ENCODE data around the gene SIRPB1. TPM values are rescaled to one million over a fixed set of nuclear protein-coding genes. Genes with fewer than 3 reads are reported as not detected.

Gene SIRPB1
- total and polyA plus RNA-seq, 10 of the 15 experiments (the other 5 are each of a cell fraction or from before 2014, with no cell fraction given), result 3.4 to 33.8 (median 14.1) TPM

- no peak for TF ChIP-seq BCL3 (IDR thresholded peaks at IDR 0.05; ENCODE audit: borderline replicate concordance, insufficient read depth, low read depth, low read length, poor library complexity, severe bottlenecking)
- no peak for TF ChIP-seq USF1 (IDR thresholded peaks at IDR 0.05; ENCODE audit: borderline replicate concordance, extremely low read length, insufficient read depth, low read depth, low read length)
- TF ChIP-seq CEBPB (IDR thresholded peaks at IDR 0.05; ENCODE audit: borderline replicate concordance in 1 of 2, low read depth in 2 of 2, low read length in 2 of 2), result no peak
- no peak for TF ChIP-seq NKRF (conservative IDR thresholded peaks at IDR 0.05)
- no peak for TF ChIP-seq HDAC6 (IDR thresholded peaks at IDR 0.05; ENCODE audit: unreplicated experiment)
- TF ChIP-seq SRF (IDR thresholded peaks at IDR 0.05; ENCODE audit: low read depth in 2 of 2, low read length in 2 of 2), result no peak
- TF ChIP-seq ZNF207 (IDR thresholded peaks at IDR 0.05; ENCODE audit: borderline replicate concordance), result no peak
- TF ChIP-seq CREB1 (IDR thresholded peaks at IDR 0.05; ENCODE audit: low read depth), result no peak
- no peak for TF ChIP-seq MAX (IDR thresholded peaks at IDR 0.05; ENCODE audit: low read depth, low read length)
- TF ChIP-seq FOXK2 (IDR thresholded peaks at IDR 0.05), result no peak
- TF ChIP-seq BCL11A (IDR thresholded peaks at IDR 0.05; ENCODE audit: low read depth, low read length), result no peak
- TF ChIP-seq NRF1 (conservative IDR thresholded peaks at IDR 0.05; ENCODE audit: low read depth, low read length), result no peak
- TF ChIP-seq RUNX3 (IDR thresholded peaks at IDR 0.05; ENCODE audit: low read length), result no peak
Observed at GRCh38 chr20:1631309-1632151, 11.7 kb upstream of the SIRPB1 start (continued).
